NOMO-1 treated with dmso at 0.1 percent for 144 hours (cell line): ENCODE data around the gene MYBBP1A.
"Not testable (repeated sequence)": the region's sequence is repeated elsewhere in the genome, so short reads cannot be mapped to it uniquely, and the experiment has no call there.

Experiments used
- DNase-seq: peaks from one replicate; lab custom pipeline; 2025; ENCODE audit not compliant: unreplicated experiment; lab: John Stamatoyannopoulos, UW

Gene MYBBP1A

GRCh38 chr17:4588898-4589625, 33.9 kb upstream of the MYBBP1A start:
- DNase-seq, result no peak

GRCh38 chr17:4588391-4588790, 33.2 kb upstream of the MYBBP1A start:
- no peak for DNase-seq

GRCh38 chr17:4587803-4588202, 32.6 kb upstream of the MYBBP1A start:
- DNase-seq, result no peak

- no peak for DNase-seq
Measured at GRCh38 chr17:4587195-4587594, 32.0 kb upstream of the MYBBP1A start.

GRCh38 chr17:4586043-4586442, 30.9 kb upstream of the MYBBP1A start:
- DNase-seq, result no peak

- no peak for DNase-seq
Measured at GRCh38 chr17:4585638-4585994, 30.4 kb upstream of the MYBBP1A start.

GRCh38 chr17:4584917-4585637, 29.9 kb upstream of the MYBBP1A start:
- DNase-seq, result no peak

GRCh38 chr17:4584101-4584916, 29.1 kb upstream of the MYBBP1A start, which contains the start of gene SMTNL2:
SMTNL2 (plus strand) TSS chr17:4584529; CDS start chr17:4584606, 77 bp downstream.
- DNase-seq, result no peak

- no peak for DNase-seq
Measured at GRCh38 chr17:4583782-4584100, 28.6 kb upstream of the MYBBP1A start.

- no peak for DNase-seq
Measured at GRCh38 chr17:4583206-4583605, 28.0 kb upstream of the MYBBP1A start.

GRCh38 chr17:4582691-4583090, 27.5 kb upstream of the MYBBP1A start:
- no peak for DNase-seq

- no peak for DNase-seq
Measured at GRCh38 chr17:4582101-4582501, 26.9 kb upstream of the MYBBP1A start.

GRCh38 chr17:4580291-4580690, 25.1 kb upstream of the MYBBP1A start:
- no peak for DNase-seq

GRCh38 chr17:4579678-4580077, 24.5 kb upstream of the MYBBP1A start:
- no peak for DNase-seq

GRCh38 chr17:4578349-4578748, 23.2 kb upstream of the MYBBP1A start:
- not testable (repeated sequence) for DNase-seq

GRCh38 chr17:4577386-4577993, 22.3 kb upstream of the MYBBP1A start:
- no peak for DNase-seq

GRCh38 chr17:4576729-4577322, 21.6 kb upstream of the MYBBP1A start:
- no peak for DNase-seq

- DNase-seq, result no peak
Measured at GRCh38 chr17:4576161-4576558, 21.0 kb upstream of the MYBBP1A start.

- DNase-seq, result no peak
Measured at GRCh38 chr17:4574448-4575045, 19.4 kb upstream of the MYBBP1A start.

- DNase-seq, result no peak
Measured at GRCh38 chr17:4573669-4574068, 18.5 kb upstream of the MYBBP1A start.

- DNase-seq, result no peak
Measured at GRCh38 chr17:4573115-4573514, 17.9 kb upstream of the MYBBP1A start.
